Cardiac septum (tissue), 1 donor: ENCODE measurements around the gene SHISAL1. TPM values are rescaled to one million over a fixed set of nuclear protein-coding genes. Genes with fewer than 3 reads are reported as not detected.
"Not testable (repeated sequence)": the region's sequence is repeated elsewhere in the genome, so short reads cannot be mapped to it uniquely, and the experiment has no call there.

Source experiments
- DNase-seq: peaks from one replicate; pipeline ENCODE4 v3.0.0-alpha.2; 2020; ENCODE audit warnings: low spot score
- intact Hi-C: fragments of 100-400 bp; cut with DNase I; formaldehyde crosslinking; loops from one replicate; pipeline ENCODE4 v1.14.0; 2022
- total RNA-seq: library from RNA; stranded (reverse); fragmentation: NEBNext Ultra II Directional; extraction: Animal tissue kit (Norgen Biotek cat#: 25700); gene quantifications from one replicate; pipeline ENCODE4 v1.2.1, GENCODE V29; 2021
- donor health status: DM: no; HTN: no; CAD: no.

SHISAL1 gene
- total RNA-seq, 1 donor from 2014 or later, result 0.70 TPM

DNA sequence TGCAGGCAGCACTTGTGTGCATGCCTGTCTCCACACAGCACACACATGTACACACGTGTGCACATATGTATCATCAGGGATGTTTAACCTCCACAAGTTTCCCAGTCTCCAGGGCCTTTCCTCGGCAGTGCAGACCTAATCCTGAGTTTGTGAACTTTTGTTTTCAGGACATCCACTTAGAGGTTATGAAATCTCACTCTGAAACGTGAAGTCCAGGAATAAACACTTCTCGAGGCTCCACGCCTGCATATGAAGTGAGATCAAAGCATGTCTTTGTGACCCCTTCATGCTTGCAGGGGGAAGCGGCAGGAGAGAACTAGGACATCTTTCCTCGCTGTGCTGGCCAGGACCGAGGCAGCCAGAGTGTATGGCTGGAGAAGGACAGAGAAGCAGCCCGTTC, 3.1 kb downstream of the SHISAL1 start:
- intact Hi-C loops, result loop anchor here (5.0 kb wide), 1 partner anchor 42 kb away; no protein-coding TSS in a partner anchor
- DNase-seq, result no peak

DNA sequence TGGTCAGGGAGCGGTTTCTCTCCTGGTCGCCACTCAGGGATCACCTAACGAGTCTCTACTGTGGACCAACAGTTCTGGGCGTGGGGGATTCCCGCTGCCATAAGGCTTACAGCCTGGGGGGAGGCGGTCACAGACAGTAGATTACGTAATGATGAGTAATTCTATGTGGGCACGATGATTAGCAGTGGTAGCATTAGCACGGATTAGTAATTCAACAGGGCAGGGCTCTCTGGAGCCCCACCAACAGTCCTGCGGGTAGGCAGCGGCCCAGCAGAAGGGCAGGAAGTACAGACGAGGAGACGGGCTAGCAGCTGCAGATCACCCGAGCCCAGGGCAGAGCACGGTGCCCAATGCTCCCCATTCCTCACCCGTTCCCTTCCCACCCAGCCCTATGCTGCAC, 3.6 kb downstream of the SHISAL1 start:
- DNase-seq, result no peak
- intact Hi-C loops, result loop anchor here (5.0 kb wide), 1 partner anchor 42 kb away; no protein-coding TSS in a partner anchor

DNA sequence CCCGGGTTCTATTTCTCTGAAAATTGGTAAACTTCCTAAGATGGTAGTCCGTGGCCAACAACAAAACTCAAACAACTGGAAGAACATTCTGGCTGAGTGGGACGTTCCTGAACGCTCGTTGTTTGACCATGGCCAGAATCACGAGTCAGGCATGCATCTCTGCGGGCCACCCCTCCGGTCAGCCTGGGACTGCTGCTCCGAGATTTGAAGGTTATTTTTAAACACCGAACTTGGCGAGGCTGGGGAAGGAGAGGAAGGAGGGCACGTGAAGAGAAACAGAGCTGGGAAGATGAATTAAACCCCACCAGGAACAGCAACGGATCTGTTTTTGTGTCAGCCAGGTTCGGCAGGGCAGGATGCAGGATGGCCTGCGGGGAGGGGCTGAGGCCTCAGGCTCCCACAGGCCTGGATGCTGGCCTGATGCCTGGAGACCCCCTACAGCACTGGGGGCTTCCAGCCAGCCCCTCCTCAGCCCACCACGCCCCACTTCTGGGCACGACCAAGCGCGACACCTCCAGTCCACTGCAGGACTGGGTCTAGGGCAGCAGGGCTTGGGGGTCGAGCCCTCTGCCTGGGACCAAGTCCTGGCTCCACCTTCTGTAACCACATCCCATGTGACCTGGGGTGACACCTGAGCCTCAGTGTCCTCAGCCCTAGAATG, 5.1 kb downstream of the SHISAL1 start:
- intact Hi-C loops, result loop anchor here (5.0 kb wide), 1 partner anchor 40 kb away; no protein-coding TSS in a partner anchor
- DNase-seq, result peak; percentile 83

DNA sequence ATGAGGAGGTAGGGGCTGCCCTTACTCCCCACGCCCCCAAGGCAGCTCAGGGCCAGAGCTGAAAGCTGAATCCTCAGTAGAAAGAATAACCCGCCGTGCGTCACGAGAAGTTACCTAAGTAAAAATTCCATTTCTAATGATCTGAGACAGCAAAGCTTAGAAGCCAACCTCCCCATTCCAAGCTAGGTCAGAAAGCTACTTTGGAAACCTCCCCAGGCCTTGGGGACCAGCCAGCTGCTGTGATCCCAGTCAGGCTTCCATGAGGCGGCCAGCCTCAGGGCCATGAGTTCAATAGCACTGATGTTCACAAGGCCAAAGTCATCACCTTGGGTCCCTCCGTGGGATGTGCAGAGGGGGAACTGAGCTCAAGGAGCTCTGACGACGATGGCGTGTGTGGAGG, 6.9 kb downstream of the SHISAL1 start:
- DNase-seq, result no peak
- intact Hi-C loops, result loop anchor here (5.0 kb wide), 1 partner anchor 39 kb away; no protein-coding TSS in a partner anchor

DNA sequence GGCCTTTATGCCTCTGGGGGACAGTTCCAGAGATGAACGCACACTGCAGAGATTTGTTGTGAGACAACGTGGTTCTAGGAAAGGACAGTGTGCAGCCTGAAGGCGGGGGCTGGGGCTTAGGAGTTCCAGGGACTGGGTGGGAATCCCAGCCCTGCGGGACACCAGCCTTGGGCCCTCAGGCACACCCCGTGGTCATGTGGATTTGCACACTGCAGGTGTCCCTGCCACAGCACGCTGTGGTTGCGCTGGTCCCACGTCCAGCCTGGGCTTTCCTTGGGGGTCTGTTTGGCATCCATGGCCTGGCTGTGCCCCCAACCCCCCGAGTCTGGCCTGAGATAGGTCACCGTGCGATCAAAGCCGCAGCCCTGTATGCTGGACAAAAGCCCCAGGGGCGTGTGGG, 7.3 kb downstream of the SHISAL1 start:
- intact Hi-C loops, result loop anchor here (5.0 kb wide), 1 partner anchor 38 kb away; no protein-coding TSS in a partner anchor
- DNase-seq, result no peak

DNA sequence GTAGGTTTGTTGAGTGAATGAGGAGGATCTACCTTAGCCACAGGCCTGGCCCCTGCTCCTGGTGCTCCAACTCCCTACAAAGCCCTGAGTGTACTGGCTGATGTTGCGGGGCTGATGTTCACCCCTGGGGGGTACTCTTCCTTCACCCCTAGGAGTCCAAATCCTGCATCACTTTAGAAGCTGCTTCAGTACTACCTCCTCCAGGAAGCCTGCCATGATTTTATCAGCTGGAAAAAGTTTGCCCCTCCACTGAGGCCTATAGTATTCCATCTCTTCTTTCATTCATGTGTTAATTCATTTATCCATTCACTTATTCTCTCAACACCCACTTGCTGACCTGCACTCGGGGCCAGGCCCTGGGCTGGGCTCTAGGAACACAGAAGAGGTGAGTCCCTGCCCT, 7.8 kb downstream of the SHISAL1 start:
- DNase-seq, result no peak
- intact Hi-C loops, result loop anchor here (5.0 kb wide), 1 partner anchor 38 kb away; no protein-coding TSS in a partner anchor

DNA sequence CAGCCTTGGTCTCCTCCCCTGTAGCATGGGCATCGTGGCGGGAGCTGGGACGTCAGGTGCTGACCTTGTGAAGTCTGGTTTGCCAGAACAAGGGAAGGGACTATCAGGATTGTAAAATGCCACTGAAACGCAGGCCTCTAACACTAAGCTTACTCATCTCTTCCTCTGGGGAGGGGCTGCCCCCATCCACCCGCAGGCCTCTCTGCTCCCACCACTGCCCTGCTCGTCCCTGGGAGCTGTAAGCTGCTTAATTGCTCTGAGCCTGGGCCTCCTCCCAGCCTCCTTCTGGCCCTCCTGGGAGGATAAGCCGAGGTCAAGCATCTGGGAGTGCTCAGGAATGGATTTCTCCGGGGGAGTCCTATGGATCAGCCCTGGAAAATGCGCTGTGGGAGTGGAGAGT, 8.4 kb downstream of the SHISAL1 start:
- DNase-seq, result no peak
- intact Hi-C loops, result no loop called here

DNA sequence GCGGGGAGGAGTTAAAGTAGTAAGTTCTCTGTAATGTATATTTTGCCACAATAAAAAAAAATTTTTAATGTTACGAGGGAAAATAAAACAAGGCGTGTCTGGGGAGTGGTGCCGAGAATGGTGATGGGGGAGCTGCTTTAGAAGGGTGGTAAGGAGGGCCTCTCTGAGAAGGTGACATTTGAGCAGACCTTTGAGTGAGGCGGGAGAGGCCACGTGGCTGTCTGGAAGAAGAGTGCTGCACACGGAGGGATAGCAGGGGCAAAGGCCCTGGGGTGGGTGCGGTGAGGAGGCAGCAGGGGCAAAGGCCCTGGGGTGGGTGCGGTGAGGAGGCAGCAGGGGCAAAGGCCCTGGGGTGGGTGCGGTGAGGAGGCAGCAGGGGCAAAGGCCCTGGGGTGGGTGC, 10.4 kb downstream of the SHISAL1 start:
- DNase-seq, intact Hi-C loops: not testable (repeated sequence)

DNA sequence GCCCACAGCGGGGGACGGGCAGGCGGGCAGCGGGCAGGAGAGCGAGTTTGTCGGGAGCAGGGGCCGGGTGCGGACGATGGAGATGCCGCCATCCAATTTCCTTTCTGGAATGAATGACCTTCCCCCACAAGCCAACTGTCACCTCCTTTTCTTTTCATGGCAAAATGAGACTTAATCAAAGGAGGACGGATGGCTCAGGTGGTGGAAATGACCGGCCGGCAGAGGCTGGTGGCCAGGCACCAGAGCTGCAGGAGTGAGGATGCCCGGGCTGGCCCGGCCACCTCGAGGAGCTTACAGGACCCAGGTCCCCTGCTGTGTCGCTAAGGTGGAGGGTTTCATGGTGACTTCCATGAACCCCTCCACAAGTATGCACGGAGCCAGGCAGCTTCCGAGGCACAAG, 11.7 kb downstream of the SHISAL1 start:
- intact Hi-C loops, result no loop called here
- no peak for DNase-seq

DNA sequence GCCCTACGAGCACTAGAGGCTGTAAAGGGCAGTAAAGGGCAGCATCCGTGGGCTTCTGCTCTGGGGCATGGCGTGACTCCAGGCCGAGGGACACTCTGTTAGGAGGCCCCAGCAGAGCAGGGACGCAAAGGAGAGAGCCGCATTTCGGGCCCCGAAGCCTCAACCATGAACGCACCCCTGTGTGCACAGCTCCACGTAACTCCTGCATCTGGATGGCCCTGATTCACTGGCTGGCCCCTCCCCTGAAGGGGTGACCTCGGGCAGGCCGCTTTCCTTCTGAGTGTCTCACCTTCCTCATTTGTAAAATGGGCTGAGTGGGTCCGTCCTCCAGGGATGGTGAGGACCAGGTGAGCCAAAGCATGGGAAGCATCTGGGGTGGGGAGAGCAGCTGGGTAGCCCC, 13.6 kb downstream of the SHISAL1 start:
- DNase-seq, result no peak
- intact Hi-C loops, result no loop called here

DNA sequence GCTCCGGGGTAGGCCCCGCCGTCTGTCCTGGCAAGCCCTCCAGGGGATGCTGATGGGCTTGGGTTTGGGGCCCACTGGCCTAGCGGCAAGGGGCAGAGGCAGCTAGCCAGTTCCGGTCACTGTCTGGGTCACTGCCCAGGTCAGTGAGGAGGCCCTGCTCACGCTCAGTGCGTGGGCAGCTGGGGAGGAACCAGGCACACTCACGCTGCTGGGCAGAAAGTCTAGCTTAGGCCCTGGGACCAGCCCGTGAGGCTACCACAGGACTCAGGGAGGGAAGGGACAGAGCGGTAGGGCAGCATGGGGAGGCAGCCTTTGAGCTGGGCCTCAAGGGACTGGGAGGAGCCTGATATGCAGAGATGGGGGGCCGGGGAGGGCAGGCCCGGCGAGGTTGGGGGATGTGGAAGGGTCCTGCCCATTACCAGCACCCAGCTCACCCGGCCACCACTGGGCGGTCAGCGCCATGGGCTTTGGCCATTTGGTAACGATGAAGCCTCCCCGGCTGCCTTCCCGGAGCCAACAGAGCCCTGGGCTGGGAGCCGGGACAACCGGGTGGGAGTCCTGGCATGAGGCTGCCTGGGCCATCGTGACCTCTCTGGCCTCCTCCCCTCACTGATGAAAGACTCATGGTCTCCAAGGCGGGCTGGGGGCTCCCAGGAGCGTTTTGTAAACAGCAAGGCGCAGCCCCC, 14.2 kb downstream of the SHISAL1 start:
- intact Hi-C loops, result no loop called here

DNA sequence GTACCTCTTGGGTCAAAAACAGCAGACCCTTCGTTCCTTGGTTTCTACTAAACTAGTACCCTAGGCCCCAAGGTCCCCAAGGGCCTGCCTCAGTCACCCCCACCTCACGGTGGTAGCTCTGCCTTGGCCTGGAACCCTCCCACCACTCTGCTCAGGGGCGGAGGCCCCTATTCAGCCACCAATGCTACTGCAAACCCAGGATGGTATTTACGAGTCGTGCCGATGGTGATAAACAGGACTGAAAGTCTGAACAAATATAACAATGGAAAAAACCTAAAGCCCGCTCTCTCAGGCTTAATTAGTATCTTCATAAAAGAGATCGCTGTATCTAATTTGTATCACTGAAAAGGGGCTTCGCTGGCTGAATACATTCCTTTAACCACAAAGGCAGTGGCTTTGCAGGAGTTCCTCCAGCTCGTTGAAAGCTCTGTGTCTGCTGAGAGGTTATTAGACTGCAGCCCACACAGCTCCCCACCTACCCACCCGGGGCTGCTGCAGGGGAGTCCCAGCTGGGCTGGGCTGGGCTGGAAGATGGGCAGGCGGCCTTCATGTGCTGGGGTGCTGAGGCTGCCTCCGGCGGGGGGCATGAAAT, 15.2 kb downstream of the SHISAL1 start:
- DNase-seq, result no peak
- intact Hi-C loops, result no loop called here

More for the DNA sequence above, 14.2 kb downstream of the SHISAL1 start:
- DNase-seq, result no peak

DNA sequence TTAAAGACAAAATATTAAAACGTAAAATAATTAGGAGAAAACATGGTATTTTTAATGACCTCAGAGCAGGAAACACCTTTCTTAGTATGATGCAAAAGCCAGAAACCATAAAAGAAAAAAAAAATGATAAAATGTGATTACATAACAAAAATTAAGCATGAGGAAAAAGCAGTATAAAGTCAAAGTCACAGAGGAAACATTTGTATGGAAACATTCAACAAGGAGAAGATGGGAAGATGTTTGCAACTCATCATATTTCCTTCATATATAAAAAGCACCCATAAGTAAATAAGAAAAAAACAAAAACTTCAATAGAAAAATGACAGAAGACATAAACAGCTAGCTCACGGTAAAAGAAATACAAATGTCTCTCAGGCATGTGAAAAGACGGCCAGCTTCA, 17.3 kb downstream of the SHISAL1 start:
- DNase-seq, result no peak
- intact Hi-C loops, result no loop called here

DNA sequence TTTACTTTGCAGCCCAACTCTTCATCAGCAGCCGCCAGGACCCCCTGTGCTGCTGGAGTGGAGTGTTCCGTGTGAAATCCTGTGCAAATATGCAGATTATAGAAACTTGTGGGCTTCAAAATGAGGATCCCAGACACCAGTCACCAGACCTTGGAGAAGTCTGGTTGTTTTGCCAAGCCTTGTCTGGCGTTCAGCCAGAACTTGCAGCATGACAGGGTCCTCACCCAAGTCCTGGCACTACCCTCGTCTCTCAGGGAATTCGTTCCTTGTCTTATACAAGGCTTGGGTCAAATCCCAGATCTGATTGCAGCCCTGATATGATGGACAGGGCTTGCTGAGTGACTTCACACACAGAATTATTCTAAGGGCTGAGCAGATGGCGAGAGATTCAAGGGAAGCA, 18.9 kb downstream of the SHISAL1 start:
- DNase-seq, result no peak
- intact Hi-C loops, result no loop called here

DNA sequence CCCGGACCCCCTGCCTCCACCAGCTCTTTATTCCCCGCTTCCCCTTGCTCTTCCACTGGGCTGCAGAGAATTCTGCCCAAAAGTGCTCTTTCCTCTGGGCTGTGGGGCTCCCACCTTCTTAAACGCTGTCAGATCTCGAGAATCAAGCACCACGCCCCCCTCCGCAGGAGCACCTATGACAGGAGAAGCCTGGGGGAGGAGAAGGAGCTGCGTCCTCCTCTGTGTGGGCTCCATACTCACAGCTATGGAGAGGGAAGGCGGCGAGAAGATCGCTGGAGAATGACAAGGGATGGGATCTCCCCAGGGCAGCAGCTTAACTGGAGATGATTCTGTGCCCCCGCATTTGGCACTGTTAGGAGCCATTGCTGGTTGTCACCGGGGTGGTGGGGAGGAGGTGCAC, 19.7 kb downstream of the SHISAL1 start:
- intact Hi-C loops, result no loop called here
- DNase-seq, result no peak

DNA sequence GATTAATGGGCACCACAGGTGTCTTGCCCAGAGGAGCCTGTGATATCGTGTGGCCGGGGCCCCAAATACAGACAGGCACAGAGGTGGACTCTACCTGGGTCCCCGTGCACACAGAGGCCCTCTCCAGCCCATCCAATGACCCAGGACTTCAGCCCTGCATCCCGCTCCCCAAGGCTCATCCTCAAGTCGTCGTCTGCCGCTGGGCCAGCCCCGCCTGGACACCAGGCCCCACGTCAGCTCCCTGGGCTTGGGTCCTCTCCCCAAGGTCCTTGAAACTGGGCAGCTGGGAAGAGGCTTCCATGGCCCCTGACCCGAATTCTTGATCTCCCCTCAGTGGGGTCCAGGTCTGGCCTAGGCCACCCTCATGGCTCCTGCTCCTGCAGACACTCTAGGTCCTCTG, 20.2 kb downstream of the SHISAL1 start:
- intact Hi-C loops, result no loop called here
- no peak for DNase-seq

DNA sequence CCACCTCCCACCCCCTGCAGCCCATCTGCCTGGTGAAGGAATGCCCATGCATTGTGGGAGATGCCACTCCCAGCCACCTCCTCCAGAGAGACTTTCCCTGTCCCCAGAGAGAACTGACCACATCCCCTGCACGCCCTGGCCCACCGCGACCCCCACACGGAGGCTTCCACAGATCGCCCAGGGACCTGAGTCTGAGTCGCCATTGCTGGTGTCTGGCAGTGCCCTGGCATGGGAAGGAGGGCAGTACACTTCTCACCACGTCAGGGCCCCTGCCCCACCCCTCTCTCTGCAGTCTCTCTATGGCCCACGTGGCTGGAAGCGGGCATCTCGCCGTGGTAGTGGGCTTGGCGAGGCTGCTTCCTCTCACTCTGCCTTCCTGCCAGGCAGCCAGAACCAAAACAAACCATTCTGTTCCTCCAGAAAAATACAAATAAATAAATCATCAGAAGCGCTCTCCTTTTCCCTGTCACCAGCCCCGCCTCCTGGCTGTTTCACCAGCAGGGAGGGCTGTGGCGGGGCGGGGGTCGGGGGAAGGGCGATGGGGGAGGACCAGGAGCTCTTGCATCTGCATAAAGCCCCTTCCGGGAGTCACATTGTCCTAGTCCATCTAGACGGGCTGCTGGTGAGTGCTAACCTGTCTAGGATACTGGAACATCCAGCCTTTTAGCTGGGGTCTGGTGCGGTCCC, 20.9 kb downstream of the SHISAL1 start:
- DNase-seq, result no peak
- intact Hi-C loops, result no loop called here

DNA sequence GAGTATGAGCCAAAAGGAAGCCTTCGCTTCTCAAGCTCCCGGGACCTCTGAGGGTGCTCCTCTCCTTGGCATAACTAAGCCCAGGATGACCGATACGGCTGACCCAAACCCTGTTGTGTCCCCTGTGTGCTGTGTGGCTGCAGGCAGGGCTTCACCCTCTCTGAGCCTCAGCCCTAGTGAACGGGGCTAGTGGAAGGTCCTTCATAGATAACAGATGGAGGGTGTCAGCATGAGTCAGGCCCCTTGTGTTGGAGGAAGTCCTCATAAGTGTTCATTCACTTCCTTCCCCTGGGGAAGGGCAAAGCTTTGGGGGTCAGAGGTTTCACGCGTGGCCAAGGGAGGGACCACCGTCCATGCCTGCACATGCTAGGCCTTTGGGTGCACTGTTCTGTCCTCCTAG, 21.5 kb downstream of the SHISAL1 start:
- intact Hi-C loops, result no loop called here
- no peak for DNase-seq

DNA sequence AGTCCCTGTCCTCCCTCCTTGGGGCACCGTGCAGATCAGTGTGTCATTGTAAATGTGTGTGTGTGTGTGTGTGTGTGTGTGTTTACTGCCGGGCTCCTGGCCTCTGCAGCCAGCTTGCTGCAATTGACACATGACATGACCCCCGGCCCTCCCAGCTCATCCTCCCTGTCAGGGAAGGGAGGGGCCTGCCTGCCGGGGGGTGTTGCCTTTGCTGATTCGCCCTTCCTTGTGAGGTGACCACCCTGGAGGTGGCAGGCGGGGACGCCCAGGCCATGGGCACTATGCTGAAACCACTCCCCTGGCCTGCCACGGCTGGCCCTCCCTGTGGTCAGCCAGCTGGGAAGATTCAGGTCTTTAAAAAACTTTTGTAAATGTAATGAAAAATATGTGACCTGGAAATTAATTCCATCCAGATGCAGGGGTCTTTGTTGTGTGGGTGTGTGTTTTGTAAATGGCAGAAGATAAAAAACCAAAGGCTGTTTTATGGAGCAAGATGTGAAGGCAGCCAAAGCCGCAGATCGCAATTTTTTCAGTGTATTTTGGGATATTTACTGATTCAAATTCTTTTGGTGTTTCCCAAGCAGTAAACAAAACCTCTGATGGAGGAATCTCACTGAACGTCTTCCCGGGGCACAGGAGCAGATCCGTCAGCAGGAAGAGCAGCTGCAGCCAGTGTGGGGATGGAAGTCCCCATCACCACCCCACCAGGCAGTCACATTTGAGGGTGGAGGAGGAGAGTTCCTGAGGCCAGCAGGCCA, 23.2 kb downstream of the SHISAL1 start:
- no peak for DNase-seq
- intact Hi-C loops, result no loop called here

DNA sequence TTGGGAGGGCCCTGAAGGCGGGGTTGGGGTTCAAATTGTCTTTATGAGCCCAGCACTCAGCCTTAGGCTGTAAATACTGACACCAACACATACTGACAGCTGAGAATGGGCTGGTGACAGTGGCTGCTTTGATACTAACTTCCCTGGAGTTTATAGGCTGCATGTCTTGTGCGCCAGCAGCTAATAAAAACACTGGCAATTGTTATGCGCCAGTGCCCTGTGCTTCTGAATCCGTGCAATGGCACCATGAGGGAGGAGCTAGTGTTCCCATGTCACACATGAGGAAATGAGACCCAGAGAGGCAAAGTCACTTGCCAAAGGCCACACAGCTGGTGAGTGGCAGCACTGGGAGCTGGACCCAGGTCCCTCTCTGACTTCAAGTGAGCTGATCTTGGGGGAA, 23.8 kb downstream of the SHISAL1 start:
- no peak for DNase-seq
- intact Hi-C loops, result no loop called here
